K562 (cell line): ENCODE data around the gene SKP2.

Source experiments
- CTCF ChIP-seq, 3 experiments: IDR thresholded peaks in 2 of 3; conservative IDR thresholded peaks in 1 of 3; 2 replicates each; pipeline ENCODE4 v1.5.1; 2011 to 2012; ENCODE audit warnings: low read length in 3 of 3, mild to moderate bottlenecking in 3 of 3, control low read depth in 2 of 3, improper control_type of control experiment in 1 of 3, inconsistent platforms in 1 of 3, low read depth in 1 of 3, mixed read lengths in 1 of 3, moderate library complexity in 1 of 3; ENCODE audit not compliant: insufficient read depth in 2 of 3
- EP300 ChIP-seq: IDR thresholded peaks from 2 replicates; pipeline ENCODE4 v1.6.1; 2012; ENCODE audit warnings: low read length, improper control_type of control experiment
- ETV6 ChIP-seq, 3 experiments: fragments of 150-350 bp in 1 of 3; sonication (generic) in 1 of 3; formaldehyde crosslinking in 1 of 3; IDR thresholded peaks; 2 replicates each; pipeline versions ENCODE4 v1.6.1 to v1.8.0; 2014 to 2022; ENCODE audit warnings: borderline replicate concordance in 2 of 3, low read depth in 2 of 3, antibody characterized with exemption in 1 of 3, low read length in 1 of 3, mild to moderate bottlenecking in 1 of 3, missing genetic modification reagents in 1 of 3
- GTF2B ChIP-seq: IDR thresholded peaks from 2 replicates; pipeline ENCODE4 v1.6.1; 2011; ENCODE audit not compliant: insufficient read length; ENCODE audit errors: extremely low read depth
- MTA3 ChIP-seq: fragments of 450-650 bp; formaldehyde crosslinking; IDR thresholded peaks from 2 replicates; pipeline ENCODE4 v1.6.1; 2017; ENCODE audit warnings: mild to moderate bottlenecking, borderline replicate concordance
- MXI1 ChIP-seq: IDR thresholded peaks from 2 replicates; pipeline ENCODE4 v1.6.1; 2011; ENCODE audit warnings: low read depth, mild to moderate bottlenecking, improper control_type of control experiment, low read length
- MYC ChIP-seq, 2 experiments: fragments of 250-450 bp in 1 of 2; sonication (Bioruptor Pico) in 1 of 2; IDR thresholded peaks; 2 replicates each; pipeline versions ENCODE4 v1.5.1 to v1.6.1; 2012 to 2021; ENCODE audit warnings: low read depth in 2 of 2, borderline replicate concordance in 1 of 2, improper control_type of control experiment in 1 of 2, low read length in 1 of 2, mild to moderate bottlenecking in 1 of 2, moderate library complexity in 1 of 2
- NFIX ChIP-seq: fragments of 250-450 bp; sonication (Bioruptor Pico); IDR thresholded peaks from 2 replicates; pipeline ENCODE4 v1.4.0; 2020; ENCODE audit warnings: low read depth, mild to moderate bottlenecking, moderate library complexity
- POLR2A ChIP-seq: fragments of 450-650 bp; conservative IDR thresholded peaks from 2 replicates; pipeline ENCODE4 v1.6.1; 2016
- PYGO2 ChIP-seq: fragments of 450-650 bp; IDR thresholded peaks from 2 replicates; pipeline ENCODE4 v1.6.1; 2016; ENCODE audit warnings: mild to moderate bottlenecking, missing genetic modification characterization, moderate library complexity, missing compliant biosample characterization
- ZNF184 ChIP-seq: sonication (generic); formaldehyde crosslinking; IDR thresholded peaks from 2 replicates; pipeline ENCODE4 v1.5.0; 2020; ENCODE audit warnings: missing genetic modification reagents
- TF ChIP-seq, protein P1 (sequence below), 2 experiments: fragments of 200-800 bp in 1 of 2; sonication (Bioruptor generic) in 1 of 2; sonication (generic) in 1 of 2; formaldehyde crosslinking in 1 of 2; IDR thresholded peaks in 1 of 2; conservative IDR thresholded peaks in 1 of 2; 2 replicates each; pipeline versions ENCODE4 v1.5.0 to v1.6.1; 2016 to 2020; ENCODE audit warnings: missing compliant biosample characterization in 1 of 2, missing genetic modification characterization in 1 of 2, missing genetic modification reagents in 1 of 2

DNA sequence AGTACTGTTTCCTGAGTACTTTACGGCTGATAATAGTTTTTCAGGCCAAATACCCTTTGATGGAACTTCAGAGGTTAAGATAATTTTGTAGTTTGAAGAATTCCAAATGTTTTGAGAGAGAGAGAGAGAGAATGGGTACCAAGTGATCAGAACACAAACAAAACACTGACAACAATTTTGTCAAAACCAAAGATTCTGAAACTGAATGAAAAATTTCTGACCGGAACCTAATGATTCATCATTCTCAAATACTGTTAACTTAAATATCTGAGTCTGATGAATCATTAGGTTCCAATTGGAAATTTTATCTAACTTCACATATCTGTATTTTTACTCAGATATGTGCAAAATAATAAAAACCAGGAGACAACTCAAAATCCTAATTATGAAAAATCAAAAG lies 4.2 kb upstream of the SKP2 start:
- TF ChIP-seq POLR2A (no peak), MXI1 (no peak), CTCF (IDR thresholded peaks at IDR 0.05 in 2 of 3, conservative IDR thresholded peaks at IDR 0.05 in 1 of 3; ENCODE audit: insufficient read depth in 2 of 3, low read depth in 1 of 3, low read length in 3 of 3) (no peak), ZNF184 (no peak), MTA3 (no peak), NFIX (CRISPR knock-in tag) (no peak), GTF2B (no peak), MYC (IDR thresholded peaks at IDR 0.05; ENCODE audit: low read depth, low read length) (no peak), MYC (CRISPR knock-in tag; IDR thresholded peaks at IDR 0.05; ENCODE audit: borderline replicate concordance, low read depth) (no peak), EP300 (no peak), PYGO2 (tag) (no peak), ETV6 (IDR thresholded peaks at IDR 0.05; ENCODE audit: borderline replicate concordance in 1 of 2, low read depth in 2 of 2, low read length in 1 of 2) (no peak), ETV6 (CRISPR knock-in tag; IDR thresholded peaks at IDR 0.05; ENCODE audit: borderline replicate concordance) (no peak)
- TF ChIP-seq, protein P1, sequence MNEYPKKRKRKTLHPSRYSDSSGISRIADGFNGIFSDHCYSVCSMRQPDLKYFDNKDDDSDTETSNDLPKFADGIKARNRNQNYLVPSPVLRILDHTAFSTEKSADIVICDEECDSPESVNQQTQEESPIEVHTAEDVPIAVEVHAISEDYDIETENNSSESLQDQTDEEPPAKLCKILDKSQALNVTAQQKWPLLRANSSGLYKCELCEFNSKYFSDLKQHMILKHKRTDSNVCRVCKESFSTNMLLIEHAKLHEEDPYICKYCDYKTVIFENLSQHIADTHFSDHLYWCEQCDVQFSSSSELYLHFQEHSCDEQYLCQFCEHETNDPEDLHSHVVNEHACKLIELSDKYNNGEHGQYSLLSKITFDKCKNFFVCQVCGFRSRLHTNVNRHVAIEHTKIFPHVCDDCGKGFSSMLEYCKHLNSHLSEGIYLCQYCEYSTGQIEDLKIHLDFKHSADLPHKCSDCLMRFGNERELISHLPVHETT (CRISPR knock-in tag; conservative IDR thresholded peaks at IDR 0.05 in 1 of 2, IDR thresholded peaks at IDR 0.05 in 1 of 2): no peak
